GM12878 (cell line): ENCODE results near the gene FHOD3. TPM values are rescaled to one million over a fixed set of nuclear protein-coding genes. Genes with fewer than 3 reads are reported as not detected.

Experiments used
- ATAC-seq: fragments of 200-7000 bp; cut with Tn5 transposase; 3 replicates; pipeline ENCODE4 v1.9.1; 2020; ENCODE audit warnings: mild to moderate bottlenecking, moderate library complexity
- BruUV-seq: library from RNA; stranded (reverse); fragments of 400-500 nt; replicated peaks from 2 replicates; lab custom pipeline; 2021; lab: Mats Ljungman, UMichigan
- CTCF ChIA-PET: fragments of 300-600 bp; sonication (Branson Sonifier 250); formaldehyde crosslinking; extraction: SDS; loops from one replicate; lab custom pipeline; 2021; ENCODE audit warnings: inconsistent platforms; lab: Yijun Ruan, JAX
- POLR2A ChIA-PET: fragments of 350-600 bp; formaldehyde crosslinking; extraction: SDS; loops from one replicate; lab custom pipeline; 2021; ENCODE audit warnings: inconsistent platforms; lab: Charles Lee
- RAD21 ChIA-PET: fragments of 300-600 bp; sonication (Branson Sonifier 250); formaldehyde crosslinking; loops from one replicate; lab custom pipeline; 2023; ENCODE audit warnings: antibody characterized with exemption; ENCODE audit not compliant: unreplicated experiment; lab: Charles Lee
- SMC1A ChIA-PET: fragments of 300-600 bp; sonication (Branson Sonifier 250); formaldehyde crosslinking; loops from one replicate; lab custom pipeline; 2023; ENCODE audit not compliant: unreplicated experiment, uncharacterized antibody; lab: Charles Lee
- DNase-seq: peaks from one replicate; pipeline ENCODE4 v3.0.0-alpha.2; 2011; ENCODE audit warnings: low read depth, low spot score
- FAIRE-seq: peaks from 3 replicates; lab custom pipeline; 2011; peaks lifted over from hg19 to GRCh38; lab: Jason Lieb, UNC
- H2AFZ ChIP-seq: 2 replicates; pipeline ENCODE4 v1.6.0; 2011; ENCODE audit warnings: low read depth, low read length, control low read depth; ENCODE audit not compliant: control insufficient read depth
- H3K27ac ChIP-seq: 2 replicates; pipeline ENCODE4 v1.5.1; 2011; ENCODE audit warnings: control low read depth; ENCODE audit not compliant: control insufficient read depth, insufficient read depth
- H3K27me3 ChIP-seq, 2 experiments: replicated peaks in 1 of 2; 2 replicates each; pipeline versions ENCODE4 v1.6.0 to v1.6.1; 2011; ENCODE audit warnings: low read length in 1 of 2; ENCODE audit not compliant: control insufficient read depth in 2 of 2, insufficient read depth in 2 of 2
- H3K36me3 ChIP-seq, 2 experiments: 2 replicates each; pipeline ENCODE4 v1.5.1; 2011; ENCODE audit warnings: low read length in 1 of 2; ENCODE audit not compliant: control insufficient read depth in 2 of 2, insufficient read depth in 2 of 2
- H3K4me1 ChIP-seq: 2 replicates; pipeline ENCODE4 v1.6.1; 2011; ENCODE audit warnings: mild to moderate bottlenecking, low read length, moderate library complexity, mixed read lengths; ENCODE audit not compliant: control insufficient read depth, insufficient read depth
- H3K4me2 ChIP-seq: 2 replicates; pipeline ENCODE4 v1.6.0; 2011; ENCODE audit warnings: control low read depth; ENCODE audit not compliant: control insufficient read depth, insufficient read depth
- H3K4me3 ChIP-seq: fragments of 200-600 bp; sonication (generic); 2 replicates; pipeline ENCODE4 v1.5.1; 2016
- H3K79me2 ChIP-seq: 2 replicates; pipeline ENCODE4 v1.6.0; 2011; ENCODE audit warnings: low read length; ENCODE audit not compliant: control insufficient read depth, insufficient read depth
- H3K9ac ChIP-seq: 2 replicates; pipeline ENCODE4 v1.8.0; 2011; ENCODE audit warnings: low read length, control low read depth, mixed read lengths; ENCODE audit not compliant: control insufficient read depth, insufficient read depth
- H3K9me3 ChIP-seq: replicated peaks from 3 replicates; pipeline ENCODE4 v1.5.1; 2011; ENCODE audit warnings: mild to moderate bottlenecking, low read length; ENCODE audit not compliant: control insufficient read depth, insufficient read depth
- H4K20me1 ChIP-seq: 2 replicates; pipeline ENCODE4 v1.6.0; 2011; ENCODE audit not compliant: control insufficient read depth, insufficient read depth
- BCL3 ChIP-seq: IDR thresholded peaks from 2 replicates; pipeline ENCODE4 v1.6.1; 2011; ENCODE audit warnings: borderline replicate concordance, low read depth, mild to moderate bottlenecking, moderate library complexity, low read length; ENCODE audit not compliant: insufficient read depth, poor library complexity, severe bottlenecking
- CUX1 ChIP-seq: IDR thresholded peaks from 2 replicates; pipeline ENCODE4 v1.6.1; 2012; ENCODE audit warnings: improper control_type of control experiment, low read depth, low read length; ENCODE audit not compliant: insufficient replicate concordance
- EED ChIP-seq: sonication (generic); IDR thresholded peaks from 2 replicates; pipeline ENCODE4 v1.6.1; 2016; ENCODE audit warnings: antibody characterized with exemption, low read depth
- EZH2 ChIP-seq: IDR thresholded peaks from 2 replicates; pipeline ENCODE4 v1.6.1; 2012; ENCODE audit warnings: low read depth, mild to moderate bottlenecking, control low read depth, inconsistent platforms, low read length, borderline replicate concordance; ENCODE audit not compliant: control insufficient read depth
- HDGF ChIP-seq: fragments of 450-650 bp; IDR thresholded peaks from 2 replicates; pipeline ENCODE4 v1.6.1; 2016; ENCODE audit warnings: antibody characterized with exemption
- REST ChIP-seq: IDR thresholded peaks from 2 replicates; pipeline ENCODE4 v1.6.1; 2012; ENCODE audit warnings: mild to moderate bottlenecking, low read depth, low read length
- ZBTB11 ChIP-seq: fragments of 450-650 bp; formaldehyde crosslinking; IDR thresholded peaks from 2 replicates; pipeline ENCODE4 v1.5.0; 2022; ENCODE audit warnings: mild to moderate bottlenecking, missing genetic modification characterization
- WGBS: methylation state at CpG from one replicate; pipeline ENCODE4 v1.1.6; 2016; ENCODE audit warnings: low lambda C conversion rate; ENCODE audit not compliant: insufficient replicate concordance, insufficient coverage; ENCODE audit errors: missing lambda C conversion rate; 5-methylcytosine and 5-hydroxymethylcytosine counted together
- in situ Hi-C: fragments of 300-500 bp; cut with MboI; formaldehyde crosslinking; loops from 9 replicates; pipeline ENCODE4 v1.14.3; 2018; ENCODE audit warnings: mixed read lengths
- intact Hi-C: fragments of 100-400 bp; cut with micrococcal nuclease; formaldehyde crosslinking; loops from one replicate; pipeline ENCODE4 v1.14.2; 2022; ENCODE audit not compliant: unreplicated experiment
- polyA plus RNA-seq, 11 experiments: library from polyadenylated mRNA; depleted of rRNA in 4 of 11; unstranded in 6 of 11; stranded (reverse) in 5 of 11; fragments of >200 nt; fragmentation: Nextera tagmentation in 4 of 11; fragmentation: Illumina TruSeq in 1 of 11; extraction: Ambion mirVana in 4 of 11; extraction: Trizol in 1 of 11; gene quantifications; 1 replicate in 1 of 11; 2 replicates in 10 of 11; pipeline versions ENCODE4 v1.2.1 to v1.2.3, GENCODE V29; 2011 to 2016; ENCODE audit warnings: inconsistent platforms in 2 of 11, missing spikeins in 2 of 11, low read depth in 1 of 11
- total RNA-seq, 4 experiments: library from RNA; depleted of rRNA in 3 of 4; stranded (reverse); fragments of >200 nt in 3 of 4; fragmentation: Illumina TruSeq in 1 of 4; extraction: Trizol in 1 of 4; gene quantifications; 2 replicates each; pipeline versions ENCODE4 v1.2.1 to v1.2.3, GENCODE V29; 2013 to 2021

Gene FHOD3
- total and polyA plus RNA-seq, 10 of the 15 experiments (the other 5 are each of a cell fraction or from before 2014, with no cell fraction given), result 0.77 to 26.7 (median 10.4) TPM

- intact Hi-C loops, result loop anchor here (1.0 to 10.0 kb wide), 3 partner anchors 116 to 369 kb away; no protein-coding TSS in a partner anchor
- TF ChIP-seq EZH2 (no peak), BCL3 (no peak), ZBTB11 (CRISPR knock-in tag) (no peak), EED (no peak), REST (no peak), HDGF (no peak), CUX1 (no peak)
These were observed 1.6 kb upstream of the FHOD3 start for GRCh38 chr18:36295880-36296301.

More at GRCh38 chr18:36295880-36296301, 1.6 kb upstream of the FHOD3 start:
- FAIRE-seq (no peak), DNase-seq (no peak), ATAC-seq (no peak)
- no peak overlapping the region for H3K27ac ChIP-seq
- peaks cover 0 to 4% of the 10 kb centered on the region in 2 experiments; a peak in 1 of 4 replicates for H3K27me3 ChIP-seq
- POLR2A ChIA-PET, result interaction anchor here (0.6 kb wide), 1 partner anchor 9 kb away, joined by 3 read pairs; no protein-coding TSS in a partner anchor
- SMC1A ChIA-PET, result interaction anchor here (0.7 to 12.6 kb wide), 4 partner anchors 30 to 276 kb away, joined by 3 to 212 read pairs (median 64); no protein-coding TSS in a partner anchor
- H3K4me1 ChIP-seq, result no peaks in the 10 kb centered on the region
- no TSS peak for BruUV-seq
- in situ Hi-C loops, result no loop called here
- CTCF ChIA-PET, result interaction anchor here (1.2 to 1.6 kb wide), 2 partner anchors 116 to 124 kb away, joined by 3 to 6 read pairs; no protein-coding TSS in a partner anchor
- no peak overlapping the region for H3K4me3 ChIP-seq
- 80% methylated on average over 18 of the region's 21 CpGs for WGBS
- no peaks in the 10 kb centered on the region for H3K36me3 ChIP-seq
- peaks cover 5% of the 10 kb centered on the region for H3K79me2 ChIP-seq
- H3K9ac ChIP-seq, result no peak overlapping the region
- no peaks in the 10 kb centered on the region for H3K9me3 ChIP-seq
- no peak overlapping the region for H2AFZ ChIP-seq
- RAD21 ChIA-PET, result interaction anchor here (1.6 to 10.8 kb wide), 4 partner anchors 10 to 276 kb away, joined by 8 to 203 read pairs (median 28); no protein-coding TSS in a partner anchor
- no peaks in the 10 kb centered on the region for H4K20me1 ChIP-seq
- no peak overlapping the region for H3K4me2 ChIP-seq
